MCF 10A (cell line): ENCODE measurements around the gene WDR76. TPM values are rescaled to one million over a fixed set of nuclear protein-coding genes. Genes with fewer than 3 reads are reported as not detected.
A peak's percentile ranks its signal among the peaks of the same experiment; 100 is the strongest.

Experiments
- BruUV-seq: library from RNA; stranded (reverse); fragments of 400-500 nt; replicated peaks from 2 replicates; lab custom pipeline; 2021; lab: Mats Ljungman, UMichigan
- CTCF ChIA-PET: fragments of 300-600 bp; sonication (Branson Sonifier 250); formaldehyde crosslinking; extraction: SDS; loops from one replicate; lab custom pipeline; 2021; ENCODE audit warnings: antibody characterized with exemption, inconsistent platforms; lab: Yijun Ruan, JAX
- POLR2A ChIA-PET: fragments of 300-600, 350-650 bp; sonication (Branson Sonifier 250); formaldehyde crosslinking; extraction: SDS; loops from one replicate; lab custom pipeline; 2020; ENCODE audit warnings: antibody characterized with exemption, inconsistent platforms; lab: Yijun Ruan, JAX
- DNase-seq: peaks from one replicate; pipeline ENCODE4 v3.0.0-alpha.2; 2018; ENCODE audit not compliant: unreplicated experiment
- H3K27ac Mint-ChIP-seq: one replicate; pipeline ENCODE4 v1.8.0; 2022; ENCODE audit warnings: mild to moderate bottlenecking, low read depth, mixed read lengths; ENCODE audit not compliant: unreplicated experiment
- H3K27me3 Mint-ChIP-seq: one replicate; pipeline ENCODE4 v1.8.0; 2022; ENCODE audit warnings: mixed read lengths; ENCODE audit not compliant: insufficient read depth, unreplicated experiment
- H3K36me3 Mint-ChIP-seq: one replicate; pipeline ENCODE4 v1.8.0; 2022; ENCODE audit warnings: mild to moderate bottlenecking, moderate library complexity, mixed read lengths; ENCODE audit not compliant: insufficient read depth, unreplicated experiment
- H3K4me1 Mint-ChIP-seq: one replicate; pipeline ENCODE4 v1.8.0; 2022; ENCODE audit warnings: mixed read lengths; ENCODE audit not compliant: insufficient read depth, unreplicated experiment
- H3K4me3 Mint-ChIP-seq: one replicate; pipeline ENCODE4 v1.8.0; 2022; ENCODE audit warnings: mild to moderate bottlenecking, moderate library complexity, mixed read lengths; ENCODE audit not compliant: unreplicated experiment
- H3K9me3 Mint-ChIP-seq: one replicate; pipeline ENCODE4 v1.8.0; 2022; ENCODE audit warnings: mixed read lengths; ENCODE audit not compliant: unreplicated experiment
- intact Hi-C: fragments of 100-400 bp; cut with micrococcal nuclease; formaldehyde crosslinking; loops from 2 replicates; pipeline ENCODE4 v1.14.1; 2022
- total RNA-seq: library from RNA; stranded (reverse); gene quantifications from 2 replicates; pipeline ENCODE4 v1.2.3, GENCODE V29; 2022
- TF ChIP-seq, protein P1 (sequence below): fragments of 200-600 bp; IDR thresholded peaks from one replicate; pipeline ENCODE4 v1.8.0; 2022; ENCODE audit warnings: antibody characterized with exemption, mild to moderate bottlenecking; ENCODE audit not compliant: unreplicated experiment

Gene WDR76
- total RNA-seq, 1 experiment from 2014 or later, result 6.9 TPM

DNA sequence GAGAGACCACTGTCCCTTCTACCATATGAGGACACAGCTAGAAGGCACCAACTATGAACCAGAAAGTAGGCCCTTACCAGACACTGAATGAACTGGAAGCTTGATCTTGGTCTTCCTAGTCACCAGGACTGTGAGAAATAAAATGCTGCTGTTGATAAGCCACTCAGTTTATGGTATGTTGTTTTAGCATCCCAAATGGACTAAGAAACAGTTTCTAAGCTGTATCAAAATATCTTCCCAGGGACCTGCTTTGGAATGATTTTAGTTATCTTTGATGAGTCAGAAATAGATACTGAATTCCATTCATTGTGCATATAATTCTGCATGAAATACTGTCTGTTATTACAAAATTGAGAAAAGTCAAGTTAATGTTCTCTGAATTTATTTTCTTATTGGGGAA is 18.6 kb downstream of the WDR76 start:
- intact Hi-C loops, result no loop called here
- TF ChIP-seq, protein P1, sequence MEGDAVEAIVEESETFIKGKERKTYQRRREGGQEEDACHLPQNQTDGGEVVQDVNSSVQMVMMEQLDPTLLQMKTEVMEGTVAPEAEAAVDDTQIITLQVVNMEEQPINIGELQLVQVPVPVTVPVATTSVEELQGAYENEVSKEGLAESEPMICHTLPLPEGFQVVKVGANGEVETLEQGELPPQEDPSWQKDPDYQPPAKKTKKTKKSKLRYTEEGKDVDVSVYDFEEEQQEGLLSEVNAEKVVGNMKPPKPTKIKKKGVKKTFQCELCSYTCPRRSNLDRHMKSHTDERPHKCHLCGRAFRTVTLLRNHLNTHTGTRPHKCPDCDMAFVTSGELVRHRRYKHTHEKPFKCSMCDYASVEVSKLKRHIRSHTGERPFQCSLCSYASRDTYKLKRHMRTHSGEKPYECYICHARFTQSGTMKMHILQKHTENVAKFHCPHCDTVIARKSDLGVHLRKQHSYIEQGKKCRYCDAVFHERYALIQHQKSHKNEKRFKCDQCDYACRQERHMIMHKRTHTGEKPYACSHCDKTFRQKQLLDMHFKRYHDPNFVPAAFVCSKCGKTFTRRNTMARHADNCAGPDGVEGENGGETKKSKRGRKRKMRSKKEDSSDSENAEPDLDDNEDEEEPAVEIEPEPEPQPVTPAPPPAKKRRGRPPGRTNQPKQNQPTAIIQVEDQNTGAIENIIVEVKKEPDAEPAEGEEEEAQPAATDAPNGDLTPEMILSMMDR, result no peak
- Mint-ChIP-seq H3K9me3 (no peaks in the 10 kb centered on the region), H3K36me3 (peaks cover 24% of the 10 kb centered on the region), H3K27ac (no peak overlapping the region), H3K4me3 (no peak overlapping the region), H3K27me3 (no peaks in the 10 kb centered on the region), H3K4me1 (no peaks in the 10 kb centered on the region)
- no peak for DNase-seq
- CTCF ChIA-PET, result no interaction called here
- BruUV-seq, result no TSS peak
- POLR2A ChIA-PET, result no interaction called here

DNA sequence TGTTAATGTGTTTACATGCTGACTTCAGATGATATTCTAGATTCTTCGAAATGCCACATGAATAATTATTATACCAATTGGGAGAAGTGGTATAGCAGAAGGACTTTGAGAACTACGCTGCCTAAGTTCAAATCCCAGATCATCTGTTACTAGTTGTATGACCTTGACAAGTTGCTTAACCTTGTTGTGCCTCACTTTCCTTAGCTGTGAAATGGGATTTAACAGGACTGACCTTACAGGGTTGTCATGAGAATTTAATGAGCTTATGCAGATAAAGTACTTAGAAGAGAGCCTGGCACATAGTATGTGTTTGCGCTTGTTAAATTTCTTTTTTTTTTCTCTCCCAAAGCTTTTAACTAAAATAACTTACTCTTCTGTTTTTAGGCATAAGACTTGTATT is 24.4 kb downstream of the WDR76 start:
- no peak for DNase-seq
- Mint-ChIP-seq H3K4me1 (no peaks in the 10 kb centered on the region), H3K36me3 (peaks cover 31% of the 10 kb centered on the region), H3K9me3 (no peaks in the 10 kb centered on the region), H3K27ac (no peak overlapping the region), H3K4me3 (no peak overlapping the region), H3K27me3 (no peaks in the 10 kb centered on the region)
- TF ChIP-seq, protein P1, result no peak
- ChIA-PET CTCF (interaction anchor here (0.6 to 0.8 kb wide), 4 partner anchors 8 to 813 kb away, joined by 3 to 4 read pairs (median 3); no protein-coding TSS in a partner anchor), POLR2A (no interaction called here)
- BruUV-seq, result no TSS peak
- intact Hi-C loops, result no loop called here

DNA sequence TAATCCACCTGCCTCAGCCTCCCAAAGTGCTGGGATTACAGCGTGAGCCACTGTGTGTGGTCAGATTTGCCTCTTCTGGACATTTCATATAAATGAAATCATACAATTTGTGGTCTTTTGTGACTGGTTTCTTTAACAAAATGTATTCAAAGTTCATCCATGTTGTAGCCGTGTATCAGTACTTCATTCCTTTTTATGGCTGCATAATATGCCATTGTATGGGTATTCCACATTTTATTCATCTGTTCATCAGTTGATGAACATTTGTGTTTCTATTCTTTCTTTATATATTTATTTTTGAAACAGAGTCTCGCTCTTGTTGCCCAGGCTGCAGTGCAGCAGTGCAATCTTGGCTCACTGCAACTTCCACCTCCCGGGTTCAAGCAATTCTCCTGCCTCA is 25.8 kb downstream of the WDR76 start:
- H3K36me3 Mint-ChIP-seq, result peaks cover 32% of the 10 kb centered on the region
- DNase-seq, result no peak
- no TSS peak for BruUV-seq
- ChIA-PET POLR2A (no interaction called here), CTCF (interaction anchor here (0.6 kb wide), 1 partner anchor 8 kb away, joined by 4 read pairs; no protein-coding TSS in a partner anchor)
- no peaks in the 10 kb centered on the region for H3K4me1 Mint-ChIP-seq
- intact Hi-C loops, result no loop called here
- no peaks in the 10 kb centered on the region for H3K9me3 Mint-ChIP-seq
- no peak overlapping the region for H3K4me3 Mint-ChIP-seq
- H3K27ac Mint-ChIP-seq, result no peak overlapping the region
- H3K27me3 Mint-ChIP-seq, result no peaks in the 10 kb centered on the region
- TF ChIP-seq, protein P1, result no peak

DNA sequence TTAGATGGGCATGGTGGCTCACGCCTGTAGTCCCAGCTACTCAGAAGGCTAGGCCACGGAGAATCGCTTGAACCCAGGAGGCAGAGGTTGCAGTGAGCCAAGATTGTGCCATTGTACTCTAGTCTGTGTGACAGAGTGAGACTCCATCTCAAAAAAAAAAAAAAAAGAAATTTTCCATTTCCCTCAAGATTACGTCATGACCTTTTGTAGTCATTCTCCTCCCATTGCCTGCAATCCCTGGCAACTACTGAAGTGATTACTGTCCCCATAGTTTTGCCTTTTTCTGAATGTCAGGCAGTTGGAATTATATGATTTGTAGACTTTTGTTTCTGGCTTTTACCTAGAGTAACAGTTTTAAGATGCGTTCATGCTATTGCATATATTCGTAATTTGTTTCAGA is 28.0 kb downstream of the WDR76 start:
- intact Hi-C loops, result no loop called here
- peak; percentile 36 for DNase-seq
- POLR2A ChIA-PET, result interaction anchor here (0.6 kb wide), 1 partner anchor 113 kb away, joined by 4 read pairs; no protein-coding TSS in a partner anchor

More for the DNA sequence above, 28.0 kb downstream of the WDR76 start:
- CTCF ChIA-PET, result interaction anchor here (0.6 kb wide), 1 partner anchor 216 kb away, joined by 3 read pairs; no protein-coding TSS in a partner anchor
- TF ChIP-seq, protein P1, result no peak
- no peaks in the 10 kb centered on the region for H3K9me3 Mint-ChIP-seq
- no peak overlapping the region for H3K4me3 Mint-ChIP-seq
- H3K36me3 Mint-ChIP-seq, result peaks cover 33% of the 10 kb centered on the region
- no TSS peak for BruUV-seq
- no peaks in the 10 kb centered on the region for H3K4me1 Mint-ChIP-seq
- no peak overlapping the region for H3K27ac Mint-ChIP-seq
- no peaks in the 10 kb centered on the region for H3K27me3 Mint-ChIP-seq
